OCI-LY1 (cell line): ENCODE results near the gene NDUFS4.

ENCODE experiments used
- EZH2 ChIP-seq: fragments of 200-600 bp; sonication (generic), shearing (Covaris generic); IDR thresholded peaks from 2 replicates; pipeline ENCODE4 v1.8.0; 2017; ENCODE audit warnings: borderline replicate concordance, mixed run types, mild to moderate bottlenecking, antibody characterized with exemption, low read length, moderate library complexity, mixed read lengths
- TF ChIP-seq, protein P1 (sequence below): fragments of 200-600 bp; sonication (generic), shearing (Covaris generic); IDR thresholded peaks from 2 replicates; pipeline ENCODE4 v1.5.1; 2017; ENCODE audit warnings: mild to moderate bottlenecking, antibody characterized with exemption, low read length, moderate library complexity, mixed read lengths

DNA sequence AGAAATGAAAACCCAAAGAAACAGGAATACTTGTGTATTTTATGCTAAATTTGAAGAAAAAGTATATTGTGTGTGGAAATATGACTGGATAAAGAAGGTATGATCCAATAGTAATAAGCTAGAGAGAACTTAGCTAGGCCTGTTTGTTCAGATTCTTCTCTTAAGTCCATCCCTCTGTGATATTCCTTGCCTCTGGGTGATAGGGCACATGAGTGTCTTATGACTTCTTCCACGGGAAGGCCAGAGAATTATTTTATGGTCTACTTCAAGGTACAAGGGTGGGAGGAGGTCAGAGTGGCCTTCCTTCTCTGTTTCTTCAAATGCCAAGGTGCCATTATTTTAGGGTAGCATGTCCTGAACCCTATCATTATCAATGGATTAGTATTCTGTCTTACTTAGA lies 113.7 kb downstream of the NDUFS4 start:
- TF ChIP-seq, protein P1, sequence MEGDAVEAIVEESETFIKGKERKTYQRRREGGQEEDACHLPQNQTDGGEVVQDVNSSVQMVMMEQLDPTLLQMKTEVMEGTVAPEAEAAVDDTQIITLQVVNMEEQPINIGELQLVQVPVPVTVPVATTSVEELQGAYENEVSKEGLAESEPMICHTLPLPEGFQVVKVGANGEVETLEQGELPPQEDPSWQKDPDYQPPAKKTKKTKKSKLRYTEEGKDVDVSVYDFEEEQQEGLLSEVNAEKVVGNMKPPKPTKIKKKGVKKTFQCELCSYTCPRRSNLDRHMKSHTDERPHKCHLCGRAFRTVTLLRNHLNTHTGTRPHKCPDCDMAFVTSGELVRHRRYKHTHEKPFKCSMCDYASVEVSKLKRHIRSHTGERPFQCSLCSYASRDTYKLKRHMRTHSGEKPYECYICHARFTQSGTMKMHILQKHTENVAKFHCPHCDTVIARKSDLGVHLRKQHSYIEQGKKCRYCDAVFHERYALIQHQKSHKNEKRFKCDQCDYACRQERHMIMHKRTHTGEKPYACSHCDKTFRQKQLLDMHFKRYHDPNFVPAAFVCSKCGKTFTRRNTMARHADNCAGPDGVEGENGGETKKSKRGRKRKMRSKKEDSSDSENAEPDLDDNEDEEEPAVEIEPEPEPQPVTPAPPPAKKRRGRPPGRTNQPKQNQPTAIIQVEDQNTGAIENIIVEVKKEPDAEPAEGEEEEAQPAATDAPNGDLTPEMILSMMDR: no peak
- no peak for TF ChIP-seq EZH2
